ENCODE results near the gene MARK4.

DNA sequence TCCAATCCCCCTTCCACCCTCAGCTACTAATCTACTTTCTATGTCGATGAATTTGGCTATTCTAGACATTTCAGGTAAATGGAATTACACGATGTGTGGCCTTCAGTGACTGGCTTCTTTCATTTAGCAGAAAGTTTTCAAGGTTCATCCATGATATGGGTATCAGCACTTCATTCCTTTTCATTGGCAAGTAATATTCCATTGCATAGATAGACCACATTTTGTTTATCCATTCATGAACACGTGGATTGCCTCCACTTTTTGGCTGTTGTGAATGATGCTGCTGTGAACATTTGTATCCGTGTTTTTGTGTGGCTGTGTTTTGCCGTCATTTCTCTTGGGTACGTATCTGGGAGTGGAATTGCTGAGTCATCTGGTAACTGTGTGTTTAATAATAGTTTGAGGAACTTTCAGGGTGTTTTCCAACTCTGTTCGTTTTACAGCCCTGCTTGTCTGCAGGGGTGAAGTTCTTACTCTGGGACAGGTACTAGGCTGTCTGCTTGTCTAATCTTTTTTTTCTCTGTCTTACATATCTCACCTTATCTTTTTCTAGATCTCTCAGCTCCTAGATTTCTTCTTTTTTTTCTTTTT lies 32.5 kb downstream of the MARK4 start:
- TF ChIP-seq POLR2AphosphoS5 (IDR thresholded peaks at IDR 0.05; ENCODE audit: insufficient read depth in 1 of 2, low read depth in 1 of 2) (no peak), CTCF (IDR thresholded peaks at IDR 0.05) (no peak)
